Colonic mucosa (tissue), 4 donors: ENCODE measurements around the gene UPP1. TPM values are rescaled to one million over a fixed set of nuclear protein-coding genes. Genes with fewer than 3 reads are reported as not detected.

Experiments used
- DNase-seq: peaks from one replicate; pipeline ENCODE4 v3.0.0-alpha.2; 2020
- H3K27ac ChIP-seq: fragments of 200-600 bp; one replicate; pipeline ENCODE4 v1.8.0; 2021
- H3K27me3 ChIP-seq: fragments of 200-600 bp; one replicate; pipeline ENCODE4 v1.8.0; 2021
- H3K36me3 ChIP-seq: fragments of 200-600 bp; one replicate; pipeline ENCODE4 v1.8.0; 2021
- H3K4me1 ChIP-seq: fragments of 200-600 bp; one replicate; pipeline ENCODE4 v1.8.0; 2021; ENCODE audit warnings: mild to moderate bottlenecking
- H3K4me3 ChIP-seq: fragments of 200-600 bp; one replicate; pipeline ENCODE4 v1.8.0; 2021
- H3K9ac ChIP-seq, 2 donors: one replicate each; pipeline ENCODE4 v1.7.0; 2013; ENCODE audit warnings: control low read depth in 2 of 2, low read depth in 2 of 2, low read length in 2 of 2
- H3K9me3 ChIP-seq: fragments of 200-600 bp; one replicate; pipeline ENCODE4 v1.8.0; 2021
- CTCF ChIP-seq: fragments of 200-600 bp; IDR thresholded peaks from one replicate; pipeline ENCODE4 v1.8.0; 2022; ENCODE audit warnings: antibody characterized with exemption, mild to moderate bottlenecking
- intact Hi-C: fragments of 100-400 bp; cut with DNase I; formaldehyde crosslinking; loops from one replicate; pipeline ENCODE4 v1.14.1; 2022
- total RNA-seq, 2 donors: library from RNA; stranded (reverse); fragmentation: NEBNext Ultra II Directional in 1 of 2; extraction: Animal tissue kit (Norgen Biotek cat#: 25700) in 1 of 2; gene quantifications; one replicate each; pipeline ENCODE4 v1.2.1, GENCODE V29; 2021
- donor health status: healthy.
- donor health status: DM: no; HTN: no; CAD: no.
- donor health status: DM: no; HTN: no; CAD: no.

The UPP1 gene
- 10 to 100 TPM; 34.0 to 41.9 TPM for total RNA-seq

- Histone ChIP-seq H3K27ac (peak within 1 kb of the TSS; percentile 91), H3K4me1 (peaks cover 6% of the 10 kb centered on the region), H3K4me3 (peak within 1 kb of the TSS; percentile 78), H3K27me3 (no peaks in the 10 kb centered on the region), H3K9me3 (no peaks in the 10 kb centered on the region), H3K36me3 (no peaks in the 10 kb centered on the region), H3K9ac (peak within 1 kb of the TSS; percentile 81 to 89)
- peak; percentile 96 for DNase-seq
- no peak for TF ChIP-seq CTCF
- intact Hi-C loops, result loop anchor here (5.0 kb wide), 1 partner anchor 102 kb away; no protein-coding TSS in a partner anchor
These were observed at the start of gene UPP1 for GRCh38 chr7:48089046-48090003. UPP1 (plus strand) TSS chr7:48089265; CDS start chr7:48094784, 5,519 bp downstream.

GRCh38 chr7:48040944-48041652 lies 48.0 kb upstream of the UPP1 start:
- no peak overlapping the region for H3K27ac ChIP-seq
- H3K4me3 ChIP-seq, result no peak overlapping the region
- H3K9ac ChIP-seq, result no peak overlapping the region
- peaks cover 2% of the 10 kb centered on the region for H3K27me3 ChIP-seq
- TF ChIP-seq CTCF, result no peak
- no peaks in the 10 kb centered on the region for H3K9me3 ChIP-seq
- DNase-seq, result no peak
- H3K36me3 ChIP-seq, result no peaks in the 10 kb centered on the region
- H3K4me1 ChIP-seq, result peaks cover 3% of the 10 kb centered on the region
- intact Hi-C loops, result no loop called here

GRCh38 chr7:48041653-48041970 lies 47.5 kb upstream of the UPP1 start:
- Histone ChIP-seq H3K36me3 (no peaks in the 10 kb centered on the region), H3K27me3 (no peaks in the 10 kb centered on the region), H3K4me3 (no peak overlapping the region), H3K9ac (no peak overlapping the region), H3K9me3 (no peaks in the 10 kb centered on the region), H3K4me1 (no peaks in the 10 kb centered on the region), H3K27ac (no peak overlapping the region)
- no peak for TF ChIP-seq CTCF
- DNase-seq, result no peak
- intact Hi-C loops, result no loop called here

- Histone ChIP-seq H3K4me3 (no peak overlapping the region), H3K9ac (no peak overlapping the region), H3K36me3 (no peaks in the 10 kb centered on the region), H3K9me3 (no peaks in the 10 kb centered on the region), H3K4me1 (no peaks in the 10 kb centered on the region), H3K27me3 (no peaks in the 10 kb centered on the region), H3K27ac (no peak overlapping the region)
- no peak for DNase-seq
- intact Hi-C loops, result no loop called here
- TF ChIP-seq CTCF, result no peak
These were observed 46.8 kb upstream of the UPP1 start for GRCh38 chr7:48042216-48042615.

- no peak for TF ChIP-seq CTCF
- no peak overlapping the region for H3K9ac ChIP-seq
- H3K27me3 ChIP-seq, result no peaks in the 10 kb centered on the region
- no peaks in the 10 kb centered on the region for H3K4me1 ChIP-seq
- no peaks in the 10 kb centered on the region for H3K36me3 ChIP-seq
- H3K27ac ChIP-seq, result no peak overlapping the region
- intact Hi-C loops, result no loop called here
- no peak for DNase-seq
- H3K9me3 ChIP-seq, result no peaks in the 10 kb centered on the region
- H3K4me3 ChIP-seq, result no peak overlapping the region
These were observed 46.4 kb upstream of the UPP1 start for GRCh38 chr7:48042636-48043035.
